Measurements from ENCODE around the gene PARS2. TPM values are rescaled to one million over a fixed set of nuclear protein-coding genes. Genes with fewer than 3 reads are reported as not detected.

PARS2 gene
- total RNA-seq, 3 donors from 2014 or later: 2.2 to 7.8 (median 4.3) TPM

DNA sequence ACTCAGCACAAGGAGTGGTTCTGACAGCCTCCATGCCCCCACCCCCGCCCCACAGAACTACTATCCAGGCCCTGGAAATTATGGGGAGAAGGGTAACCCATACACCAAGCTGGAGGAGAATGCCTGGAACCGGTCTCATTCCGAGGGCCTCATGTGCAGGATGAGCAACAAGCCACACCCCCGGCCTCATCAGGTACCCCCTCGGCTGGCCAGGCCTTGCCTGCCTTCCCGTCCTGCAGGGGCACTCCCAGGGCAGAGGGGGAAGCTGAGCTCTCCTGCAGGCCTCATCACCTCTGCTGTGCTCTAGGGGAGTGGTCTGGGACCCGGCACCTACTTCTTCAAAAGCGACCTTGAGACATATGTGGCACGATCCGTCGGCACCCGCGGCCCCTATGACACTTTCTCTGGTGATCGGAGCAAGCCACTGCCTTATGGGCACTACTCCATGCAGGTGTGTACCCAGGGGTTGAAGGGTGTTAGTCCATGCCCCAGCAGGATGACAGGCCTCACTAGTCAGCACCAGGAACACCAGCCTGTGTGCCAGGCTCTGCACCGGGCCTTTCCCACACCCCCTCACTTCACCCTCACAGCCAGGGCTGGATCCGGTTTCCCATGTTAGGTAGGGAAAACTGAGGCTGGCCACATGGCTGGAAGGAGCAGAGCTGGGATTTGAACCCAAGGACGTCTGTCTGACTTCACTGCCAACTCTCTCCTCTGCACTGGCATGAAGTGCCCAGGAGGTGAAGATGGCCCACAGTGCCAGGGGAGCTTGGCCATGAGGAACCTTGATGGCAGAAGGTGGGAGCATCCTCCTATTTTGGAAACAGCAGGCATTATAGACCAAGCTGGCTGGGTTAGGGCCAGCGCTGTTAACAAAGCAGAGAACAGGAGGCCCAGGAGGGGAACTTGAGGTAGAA lies 47.7 kb upstream of the PARS2 start:
- H3K36me3 ChIP-seq: no peaks in the 10 kb centered on the region
- no peaks in the 10 kb centered on the region for H3K27me3 ChIP-seq
- DNase-seq (ENCODE audit: low spot score in 2 of 2): peak in 1 of 2 donors; percentile 13
- H3K27ac ChIP-seq: no peak overlapping the region
- H3K9me3 ChIP-seq: no peaks in the 10 kb centered on the region
- no peak for TF ChIP-seq POLR2A (IDR thresholded peaks at IDR 0.05)
- TF ChIP-seq, protein P1, sequence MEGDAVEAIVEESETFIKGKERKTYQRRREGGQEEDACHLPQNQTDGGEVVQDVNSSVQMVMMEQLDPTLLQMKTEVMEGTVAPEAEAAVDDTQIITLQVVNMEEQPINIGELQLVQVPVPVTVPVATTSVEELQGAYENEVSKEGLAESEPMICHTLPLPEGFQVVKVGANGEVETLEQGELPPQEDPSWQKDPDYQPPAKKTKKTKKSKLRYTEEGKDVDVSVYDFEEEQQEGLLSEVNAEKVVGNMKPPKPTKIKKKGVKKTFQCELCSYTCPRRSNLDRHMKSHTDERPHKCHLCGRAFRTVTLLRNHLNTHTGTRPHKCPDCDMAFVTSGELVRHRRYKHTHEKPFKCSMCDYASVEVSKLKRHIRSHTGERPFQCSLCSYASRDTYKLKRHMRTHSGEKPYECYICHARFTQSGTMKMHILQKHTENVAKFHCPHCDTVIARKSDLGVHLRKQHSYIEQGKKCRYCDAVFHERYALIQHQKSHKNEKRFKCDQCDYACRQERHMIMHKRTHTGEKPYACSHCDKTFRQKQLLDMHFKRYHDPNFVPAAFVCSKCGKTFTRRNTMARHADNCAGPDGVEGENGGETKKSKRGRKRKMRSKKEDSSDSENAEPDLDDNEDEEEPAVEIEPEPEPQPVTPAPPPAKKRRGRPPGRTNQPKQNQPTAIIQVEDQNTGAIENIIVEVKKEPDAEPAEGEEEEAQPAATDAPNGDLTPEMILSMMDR (IDR thresholded peaks at IDR 0.05): no peak
- no peak for TF ChIP-seq POLR2AphosphoS5 (IDR thresholded peaks at IDR 0.05)
- H3K4me3 ChIP-seq: no peak overlapping the region
- intact Hi-C loops (cut with DNase I; ENCODE audit: low total_unique reads): no loop called here
- H3K4me1 ChIP-seq: no peaks in the 10 kb centered on the region

- peak in 1 of 2 donors; percentile 6 for DNase-seq (ENCODE audit: low spot score in 2 of 2)
- no peak overlapping the region for H3K4me3 ChIP-seq
- H3K27me3 ChIP-seq: no peaks in the 10 kb centered on the region
- H3K27ac ChIP-seq: no peak overlapping the region
- H3K36me3 ChIP-seq: no peaks in the 10 kb centered on the region
- no peaks in the 10 kb centered on the region for H3K9me3 ChIP-seq
- H3K4me1 ChIP-seq: no peaks in the 10 kb centered on the region
- TF ChIP-seq, protein P1 (IDR thresholded peaks at IDR 0.05): no peak
- no peak for TF ChIP-seq POLR2AphosphoS5 (IDR thresholded peaks at IDR 0.05)
- TF ChIP-seq POLR2A (IDR thresholded peaks at IDR 0.05): no peak
- intact Hi-C loops (cut with DNase I; ENCODE audit: low total_unique reads): no loop called here
These were observed 46.7 kb upstream of the PARS2 start for GRCh38 chr1:54811066-54811465.

- intact Hi-C loops (cut with DNase I; ENCODE audit: low total_unique reads): no loop called here
- peak in 1 of 2 donors; percentile 50 for DNase-seq (ENCODE audit: low spot score in 2 of 2)
- H3K4me3 ChIP-seq: no peak overlapping the region
- no peak overlapping the region for H3K27ac ChIP-seq
- no peaks in the 10 kb centered on the region for H3K27me3 ChIP-seq
- no peaks in the 10 kb centered on the region for H3K36me3 ChIP-seq
- no peaks in the 10 kb centered on the region for H3K4me1 ChIP-seq
- H3K9me3 ChIP-seq: no peaks in the 10 kb centered on the region
- TF ChIP-seq, protein P1 (IDR thresholded peaks at IDR 0.05): peak; percentile 48 to 86 (median 84)
- no peak for TF ChIP-seq POLR2AphosphoS5 (IDR thresholded peaks at IDR 0.05)
- no peak for TF ChIP-seq POLR2A (IDR thresholded peaks at IDR 0.05)
These were observed 46.0 kb upstream of the PARS2 start for GRCh38 chr1:54810153-54810942.

- no peaks in the 10 kb centered on the region for H3K9me3 ChIP-seq
- H3K4me1 ChIP-seq: no peaks in the 10 kb centered on the region
- H3K4me3 ChIP-seq: no peak overlapping the region
- H3K27me3 ChIP-seq: no peaks in the 10 kb centered on the region
- no peaks in the 10 kb centered on the region for H3K36me3 ChIP-seq
- intact Hi-C loops (cut with DNase I; ENCODE audit: low total_unique reads): loop anchor here (5.0 to 10.0 kb wide), 2 partner anchors 137 to 405 kb away; partner anchors contain the start of gene SSBP3
- no peak for DNase-seq (ENCODE audit: low spot score in 2 of 2)
- TF ChIP-seq POLR2AphosphoS5 (IDR thresholded peaks at IDR 0.05) (no peak), POLR2A (IDR thresholded peaks at IDR 0.05) (no peak)
- TF ChIP-seq, protein P1 (IDR thresholded peaks at IDR 0.05): no peak
- no peak overlapping the region for H3K27ac ChIP-seq
These were observed 45.3 kb upstream of the PARS2 start for GRCh38 chr1:54809496-54810074.

All from breast epithelium (tissue), 4 donors.